HS-27A (cell line): ENCODE measurements around the gene PROM1.
A peak's percentile ranks its signal among the peaks of the same experiment; 100 is the strongest.

Source experiments
- DNase-seq: peaks from one replicate; pipeline ENCODE4 v3.0.0-alpha.2; 2012; ENCODE audit warnings: low read depth, missing footprints

The PROM1 gene

GRCh38 chr4:16026160-16026761 is 57.6 kb downstream of the PROM1 start:
- DNase-seq, result peak; percentile 14

GRCh38 chr4:16025268-16025667 is 58.6 kb downstream of the PROM1 start:
- no peak for DNase-seq

GRCh38 chr4:16023776-16024408 is 59.9 kb downstream of the PROM1 start:
- no peak for DNase-seq

GRCh38 chr4:16021804-16022560 is 61.8 kb downstream of the PROM1 start:
- DNase-seq, result no peak

GRCh38 chr4:16019649-16020048 is 64.2 kb downstream of the PROM1 start:
- DNase-seq, result no peak

- no peak for DNase-seq
Measured at GRCh38 chr4:16018841-16019240, 65.0 kb downstream of the PROM1 start.

- DNase-seq, result no peak
Measured at GRCh38 chr4:16018061-16018676, 65.7 kb downstream of the PROM1 start.

GRCh38 chr4:16016536-16016935 is 67.3 kb downstream of the PROM1 start:
- DNase-seq, result no peak

- DNase-seq, result no peak
Measured at GRCh38 chr4:16011173-16011572, 72.7 kb downstream of the PROM1 start.

GRCh38 chr4:16009153-16009552 is 74.7 kb downstream of the PROM1 start:
- DNase-seq, result no peak

GRCh38 chr4:16007471-16008095 is 76.2 kb downstream of the PROM1 start:
- DNase-seq, result no peak

GRCh38 chr4:16006771-16007446 is 76.9 kb downstream of the PROM1 start:
- DNase-seq, result no peak

- DNase-seq, result no peak
Measured at GRCh38 chr4:16005676-16006075, 78.1 kb downstream of the PROM1 start.

- peak; percentile 24 for DNase-seq
Measured at GRCh38 chr4:16001484-16001858, 82.4 kb downstream of the PROM1 start.

- DNase-seq, result no peak
Measured at GRCh38 chr4:16000708-16001483, 82.9 kb downstream of the PROM1 start.

GRCh38 chr4:15996773-15997172 is 87.0 kb downstream of the PROM1 start:
- no peak for DNase-seq

GRCh38 chr4:15995826-15996225 is 88.0 kb downstream of the PROM1 start:
- no peak for DNase-seq

GRCh38 chr4:15992167-15992485 is 91.7 kb downstream of the PROM1 start:
- DNase-seq, result no peak

GRCh38 chr4:15990570-15991285 is 93.1 kb downstream of the PROM1 start:
- DNase-seq, result no peak

- DNase-seq, result no peak
Measured at GRCh38 chr4:15989424-15989823, 94.4 kb downstream of the PROM1 start.

GRCh38 chr4:15988222-15988621 is 95.6 kb downstream of the PROM1 start:
- DNase-seq, result no peak
